HG02973 (cell line): Measurements from ENCODE around the gene SLC25A51.

Experiments used
- ATAC-seq: cut with Tn5 transposase; IDR thresholded peaks from one replicate; pipeline ENCODE4 v1.9.1; 2021; ENCODE audit warnings: moderate library complexity; ENCODE audit not compliant: unreplicated experiment

SLC25A51 gene

GRCh38 chr9:37903647-37904444 is at the start of gene SLC25A51:
TSS of gene SLC25A51 (minus strand) at chr9:37904127. CDS start at chr9:37888550, 15,577 bp downstream.
- ATAC-seq = peak; percentile 76

- ATAC-seq = no peak
These were observed 49.4 kb upstream of the SLC25A51 start for GRCh38 chr9:37953206-37953774.

GRCh38 chr9:37952731-37953130 is 48.8 kb upstream of the SLC25A51 start:
- ATAC-seq = no peak

GRCh38 chr9:37951671-37952449 is 47.9 kb upstream of the SLC25A51 start:
- ATAC-seq = no peak

GRCh38 chr9:37950561-37950960 is 46.6 kb upstream of the SLC25A51 start:
- no peak for ATAC-seq

GRCh38 chr9:37949576-37949975 is 45.6 kb upstream of the SLC25A51 start:
- no peak for ATAC-seq

- no peak for ATAC-seq
These were observed 44.6 kb upstream of the SLC25A51 start for GRCh38 chr9:37948417-37948980.

- no peak for ATAC-seq
These were observed 44.0 kb upstream of the SLC25A51 start for GRCh38 chr9:37947977-37948376.

- no peak for ATAC-seq
These were observed 43.5 kb upstream of the SLC25A51 start for GRCh38 chr9:37947471-37947870.

- ATAC-seq = no peak
These were observed 43.0 kb upstream of the SLC25A51 start for GRCh38 chr9:37946971-37947370.

GRCh38 chr9:37946041-37946440 is 42.1 kb upstream of the SLC25A51 start:
- no peak for ATAC-seq

GRCh38 chr9:37944671-37945481 is 40.9 kb upstream of the SLC25A51 start:
- no peak for ATAC-seq

GRCh38 chr9:37944266-37944650 is 40.3 kb upstream of the SLC25A51 start:
- no peak for ATAC-seq

GRCh38 chr9:37943345-37944265 is 39.7 kb upstream of the SLC25A51 start:
- ATAC-seq = no peak

GRCh38 chr9:37942621-37943344 is 38.9 kb upstream of the SLC25A51 start:
- no peak for ATAC-seq

- no peak for ATAC-seq
These were observed 37.3 kb upstream of the SLC25A51 start for GRCh38 chr9:37941253-37941652.

GRCh38 chr9:37939575-37940095 is 35.7 kb upstream of the SLC25A51 start:
- ATAC-seq = no peak

GRCh38 chr9:37938121-37938891 is 34.4 kb upstream of the SLC25A51 start:
- ATAC-seq = no peak
